ENCODE data around the gene TMEM179. TPM values are rescaled to one million over a fixed set of nuclear protein-coding genes. Genes with fewer than 3 reads are reported as not detected.

TMEM179 gene
- total and polyA plus RNA-seq, 8 donors = 0.73 to 2.0 (median 1.7) TPM; not detected in 1

GRCh38 chr14:104550340-104550860, 54.2 kb downstream of the TMEM179 start:
- ATAC-seq (no peak), DNase-seq (peak in 1 of 4 donors; percentile 21)
- peaks cover 0 to 84% of the 10 kb centered on the region in 2 donors for H3K27me3 ChIP-seq
- H3K4me3 ChIP-seq = no peak overlapping the region
- H3K9me3 ChIP-seq = no peaks in the 10 kb centered on the region
- no peak for TF ChIP-seq CTCF (IDR thresholded peaks at IDR 0.05)
- intact Hi-C loops (cut with DNase I) = no loop called here
- no peaks in the 10 kb centered on the region for H3K4me1 ChIP-seq
- H3K36me3 ChIP-seq = no peaks in the 10 kb centered on the region
- H3K27ac ChIP-seq = no peak overlapping the region

GRCh38 chr14:104549536-104550339, 54.8 kb downstream of the TMEM179 start:
- intact Hi-C loops (cut with DNase I) = no loop called here
- H3K4me3 ChIP-seq = no peak overlapping the region
- ATAC-seq (no peak), DNase-seq (peak in 1 of 4 donors; percentile 14)
- H3K9me3 ChIP-seq = no peaks in the 10 kb centered on the region
- TF ChIP-seq CTCF (IDR thresholded peaks at IDR 0.05) = no peak
- H3K36me3 ChIP-seq = no peaks in the 10 kb centered on the region
- H3K27ac ChIP-seq = no peak overlapping the region
- H3K4me1 ChIP-seq = no peaks in the 10 kb centered on the region
- peaks cover 0 to 83% of the 10 kb centered on the region in 2 donors for H3K27me3 ChIP-seq

DNA sequence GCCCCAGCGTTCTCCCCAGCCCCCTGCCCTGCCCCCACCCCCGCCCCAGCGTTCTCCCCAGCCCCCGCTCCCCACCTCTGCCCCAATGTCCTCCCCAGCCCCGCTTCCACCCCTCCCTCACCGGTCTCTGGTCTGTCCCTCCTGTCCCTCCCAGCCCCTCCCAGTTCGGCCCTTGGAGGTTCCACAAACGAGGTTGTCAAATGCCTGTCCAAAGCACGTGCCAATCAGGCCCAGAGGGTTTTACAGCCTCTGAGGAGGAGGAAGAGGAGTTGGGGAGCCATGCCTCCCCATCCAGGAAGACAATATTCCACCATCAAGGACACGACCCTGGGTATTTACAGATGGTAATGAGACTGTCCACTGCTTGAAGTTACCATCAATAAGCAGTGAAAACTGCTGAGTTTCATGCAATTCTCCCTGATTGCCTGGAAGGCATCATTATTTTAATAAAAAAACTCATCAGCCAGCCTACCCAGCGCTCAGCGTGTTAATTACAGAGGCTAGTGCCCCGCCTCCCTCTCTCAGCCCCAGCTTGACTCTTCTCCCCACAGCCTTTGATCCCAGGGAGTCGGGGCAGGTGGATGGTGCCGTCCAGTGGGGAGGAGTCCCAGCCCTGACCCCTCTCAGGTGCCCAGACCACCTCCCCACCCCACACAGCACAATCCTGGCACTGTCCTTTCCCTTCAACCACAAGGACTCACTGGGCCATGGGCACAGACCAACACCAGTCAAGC, 55.6 kb downstream of the TMEM179 start:
- H3K27ac ChIP-seq = no peak overlapping the region
- H3K36me3 ChIP-seq = no peaks in the 10 kb centered on the region
- H3K27me3 ChIP-seq = peaks cover 0 to 82% of the 10 kb centered on the region in 2 donors
- H3K4me1 ChIP-seq = no peaks in the 10 kb centered on the region
- peak in 1 of 4 donors; percentile 19 for DNase-seq
- H3K4me3 ChIP-seq = no peak overlapping the region
- ATAC-seq = no peak
- intact Hi-C loops (cut with DNase I) = no loop called here
- no peak for TF ChIP-seq CTCF (IDR thresholded peaks at IDR 0.05)
- H3K9me3 ChIP-seq = no peaks in the 10 kb centered on the region

DNA sequence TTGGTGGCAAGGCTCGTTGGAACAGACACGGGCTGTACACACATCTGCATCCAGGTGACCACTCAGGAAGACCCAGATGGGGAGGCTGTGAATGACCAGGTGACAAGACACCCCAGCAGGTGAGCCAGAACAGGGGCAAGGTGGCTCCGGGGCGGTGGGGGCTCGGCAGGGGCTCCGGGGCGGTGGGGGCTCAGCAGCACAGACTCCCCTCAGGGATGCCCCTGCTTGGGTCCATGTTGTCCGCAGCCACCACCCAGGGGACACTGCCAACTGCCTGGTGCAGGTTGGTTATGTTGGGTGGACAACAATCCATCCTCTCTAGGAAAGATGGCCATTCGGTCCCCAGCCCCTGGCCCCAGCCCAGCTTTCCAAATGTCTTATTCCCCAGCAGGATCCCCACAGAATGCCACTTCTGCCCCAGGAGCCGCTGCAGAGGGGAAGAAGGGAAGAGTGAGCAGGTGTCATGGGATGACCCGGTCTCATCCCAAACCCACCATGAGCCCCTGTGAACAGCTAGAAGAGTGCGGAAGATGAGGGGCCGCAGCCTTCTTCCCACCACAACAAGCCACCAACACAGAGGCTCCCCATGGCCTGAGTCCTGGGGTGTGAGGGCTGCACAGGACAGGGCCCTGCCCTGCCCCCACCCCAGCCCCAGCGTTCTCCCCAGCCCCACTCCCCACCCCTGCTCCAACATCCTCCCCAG, 56.4 kb downstream of the TMEM179 start:
- Histone ChIP-seq H3K4me3 (no peak overlapping the region), H3K27me3 (peaks cover 0 to 83% of the 10 kb centered on the region in 2 donors), H3K4me1 (no peaks in the 10 kb centered on the region), H3K27ac (no peak overlapping the region), H3K9me3 (no peaks in the 10 kb centered on the region), H3K36me3 (no peaks in the 10 kb centered on the region)
- TF ChIP-seq CTCF (IDR thresholded peaks at IDR 0.05) = no peak
- intact Hi-C loops (cut with DNase I) = no loop called here
- no peak for ATAC-seq
- peak in 1 of 4 donors; percentile 10 for DNase-seq
